Measurements from ENCODE around the gene PCDH9.

GRCh38 chr13:67097892-67098452 lies 132.2 kb downstream of the PCDH9 start:
- TF ChIP-seq POLR2AphosphoS5 (IDR thresholded peaks at IDR 0.05) (no peak), POLR2A (IDR thresholded peaks at IDR 0.05) (no peak), EP300 (IDR thresholded peaks at IDR 0.05) (no peak)
- TF ChIP-seq, protein P1, sequence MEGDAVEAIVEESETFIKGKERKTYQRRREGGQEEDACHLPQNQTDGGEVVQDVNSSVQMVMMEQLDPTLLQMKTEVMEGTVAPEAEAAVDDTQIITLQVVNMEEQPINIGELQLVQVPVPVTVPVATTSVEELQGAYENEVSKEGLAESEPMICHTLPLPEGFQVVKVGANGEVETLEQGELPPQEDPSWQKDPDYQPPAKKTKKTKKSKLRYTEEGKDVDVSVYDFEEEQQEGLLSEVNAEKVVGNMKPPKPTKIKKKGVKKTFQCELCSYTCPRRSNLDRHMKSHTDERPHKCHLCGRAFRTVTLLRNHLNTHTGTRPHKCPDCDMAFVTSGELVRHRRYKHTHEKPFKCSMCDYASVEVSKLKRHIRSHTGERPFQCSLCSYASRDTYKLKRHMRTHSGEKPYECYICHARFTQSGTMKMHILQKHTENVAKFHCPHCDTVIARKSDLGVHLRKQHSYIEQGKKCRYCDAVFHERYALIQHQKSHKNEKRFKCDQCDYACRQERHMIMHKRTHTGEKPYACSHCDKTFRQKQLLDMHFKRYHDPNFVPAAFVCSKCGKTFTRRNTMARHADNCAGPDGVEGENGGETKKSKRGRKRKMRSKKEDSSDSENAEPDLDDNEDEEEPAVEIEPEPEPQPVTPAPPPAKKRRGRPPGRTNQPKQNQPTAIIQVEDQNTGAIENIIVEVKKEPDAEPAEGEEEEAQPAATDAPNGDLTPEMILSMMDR (IDR thresholded peaks at IDR 0.05): no peak

Data from suprapubic skin (tissue), 4 donors.